ENCODE data around the gene LHFPL6.

Gene LHFPL6

GRCh38 chr13:39509616-39510315 lies 93.2 kb downstream of the LHFPL6 start:
- DNase-seq = no peak

- DNase-seq = no peak
Observed at GRCh38 chr13:39506559-39507390, 96.2 kb downstream of the LHFPL6 start.

GRCh38 chr13:39505151-39505550 lies 97.8 kb downstream of the LHFPL6 start:
- DNase-seq = no peak

GRCh38 chr13:39503048-39503447 lies 99.9 kb downstream of the LHFPL6 start:
- DNase-seq = no peak

- no peak for DNase-seq
Observed at GRCh38 chr13:39501702-39502324, 101.2 kb downstream of the LHFPL6 start.

GRCh38 chr13:39499604-39500003 lies 103.4 kb downstream of the LHFPL6 start:
- DNase-seq = no peak

GRCh38 chr13:39498471-39499114 lies 104.4 kb downstream of the LHFPL6 start:
- no peak for DNase-seq

- DNase-seq = no peak
Observed at GRCh38 chr13:39496506-39496905, 106.5 kb downstream of the LHFPL6 start.

GRCh38 chr13:39494633-39495032 lies 108.4 kb downstream of the LHFPL6 start:
- DNase-seq = no peak

GRCh38 chr13:39494006-39494405 lies 109.0 kb downstream of the LHFPL6 start:
- no peak for DNase-seq

- no peak for DNase-seq
Observed at GRCh38 chr13:39490136-39490535, 112.9 kb downstream of the LHFPL6 start.

GRCh38 chr13:39486758-39487157 lies 116.2 kb downstream of the LHFPL6 start:
- no peak for DNase-seq

GRCh38 chr13:39485314-39485700 lies 117.7 kb downstream of the LHFPL6 start:
- no peak for DNase-seq

GRCh38 chr13:39484506-39485313 lies 118.3 kb downstream of the LHFPL6 start:
- DNase-seq = no peak

- DNase-seq = no peak
Observed at GRCh38 chr13:39483326-39483725, 119.7 kb downstream of the LHFPL6 start.

- DNase-seq = no peak
Observed at GRCh38 chr13:39481491-39481890, 121.5 kb downstream of the LHFPL6 start.

- no peak for DNase-seq
Observed at GRCh38 chr13:39474600-39474999, 128.4 kb downstream of the LHFPL6 start.

- DNase-seq = no peak
Observed at GRCh38 chr13:39469676-39470075, 133.3 kb downstream of the LHFPL6 start.

GRCh38 chr13:39468306-39468705 lies 134.7 kb downstream of the LHFPL6 start:
- no peak for DNase-seq

- DNase-seq = no peak
Observed at GRCh38 chr13:39463611-39464010, 139.4 kb downstream of the LHFPL6 start.

- DNase-seq = no peak
Observed at GRCh38 chr13:39462906-39463305, 140.1 kb downstream of the LHFPL6 start.

- DNase-seq = no peak
Observed at GRCh38 chr13:39462428-39462827, 140.6 kb downstream of the LHFPL6 start.

Measured in stimulated activated CD4-positive, alpha-beta T cell treated with anti-CD3 and anti-CD28 coated beads, Interleukin-12 subunit alpha, Interleukin-12 subunit beta, amount 100 ng/mL, for 4 hours (primary cell).